Naive thymus-derived CD8-positive, alpha-beta T cell (primary cell): ENCODE results near the gene MEGF11. TPM values are rescaled to one million over a fixed set of nuclear protein-coding genes. Genes with fewer than 3 reads are reported as not detected.

Experiments used
- ATAC-seq, 2 donors: fragments of 150-1000 bp; cut with Tn5 transposase in 1 of 2; sonication (Bioruptor Pico), chemical (Tn5 transposase) in 1 of 2; 1 replicate in 1 of 2; 2 replicates in 1 of 2; pipeline ENCODE4 v1.10.0; 2021; ENCODE audit warnings: mild to moderate bottlenecking in 2 of 2, moderate library complexity in 2 of 2
- POLR2A ChIA-PET: fragments of 350-600 bp; sonication (Branson Sonifier 250); formaldehyde crosslinking; loops from one replicate; lab custom pipeline; 2021; ENCODE audit warnings: antibody characterized with exemption; lab: Charles Lee
- DNase-seq, 10 donors: peaks; one replicate each; pipeline versions ENCODE4 v3.0.0 to v3.0.0-alpha.2; 2020 to 2022
- H3K27ac Mint-ChIP-seq, 10 donors: one replicate each; pipeline ENCODE4 v1.8.0; 2020 to 2022; ENCODE audit warnings: mild to moderate bottlenecking in 10 of 10, mixed read lengths in 10 of 10, moderate library complexity in 4 of 10, inconsistent platforms in 1 of 10
- H3K27me3 Mint-ChIP-seq, 5 donors: one replicate each; pipeline ENCODE4 v1.8.0; 2021 to 2022; ENCODE audit warnings: mixed read lengths in 5 of 5
- H3K36me3 Mint-ChIP-seq, 3 donors: one replicate each; pipeline ENCODE4 v1.8.0; 2020 to 2022; ENCODE audit warnings: mixed read lengths in 3 of 3, mild to moderate bottlenecking in 2 of 3, inconsistent platforms in 1 of 3
- H3K4me1 Mint-ChIP-seq, 4 donors: one replicate each; pipeline ENCODE4 v1.8.0; 2021 to 2022; ENCODE audit warnings: mixed read lengths in 4 of 4
- H3K4me3 Mint-ChIP-seq, 10 donors: one replicate each; pipeline ENCODE4 v1.8.0; 2020 to 2022; ENCODE audit warnings: mild to moderate bottlenecking in 10 of 10, mixed read lengths in 10 of 10, moderate library complexity in 6 of 10, inconsistent platforms in 1 of 10
- H3K9me3 Mint-ChIP-seq, 9 donors: one replicate each; pipeline ENCODE4 v1.8.0; 2020 to 2022; ENCODE audit warnings: mixed read lengths in 9 of 9, mild to moderate bottlenecking in 3 of 9, inconsistent platforms in 1 of 9, moderate library complexity in 1 of 9
- polyA plus RNA-seq, 3 donors: library from polyadenylated mRNA; unstranded; fragments of 300-500 nt; fragmentation: Illumina TruSeq; gene quantifications; one replicate each; pipeline ENCODE4 v1.2.3, GENCODE V29; 2021
- total RNA-seq, 8 experiments: library from RNA in 2 of 8; stranded (reverse) in 2 of 8; gene quantifications; one replicate each; pipeline ENCODE4 v1.2.3 and lab custom pipeline; 2021 to 2026

MEGF11 gene
- total and polyA plus RNA-seq, 5 experiments from 2014 or later = not detected

- no peaks in the 10 kb centered on the region for H3K9me3 Mint-ChIP-seq
- no peak overlapping the region for H3K4me3 Mint-ChIP-seq
Measured at GRCh38 chr15:66107070-66107469, 146.5 kb downstream of the MEGF11 start.

DNA sequence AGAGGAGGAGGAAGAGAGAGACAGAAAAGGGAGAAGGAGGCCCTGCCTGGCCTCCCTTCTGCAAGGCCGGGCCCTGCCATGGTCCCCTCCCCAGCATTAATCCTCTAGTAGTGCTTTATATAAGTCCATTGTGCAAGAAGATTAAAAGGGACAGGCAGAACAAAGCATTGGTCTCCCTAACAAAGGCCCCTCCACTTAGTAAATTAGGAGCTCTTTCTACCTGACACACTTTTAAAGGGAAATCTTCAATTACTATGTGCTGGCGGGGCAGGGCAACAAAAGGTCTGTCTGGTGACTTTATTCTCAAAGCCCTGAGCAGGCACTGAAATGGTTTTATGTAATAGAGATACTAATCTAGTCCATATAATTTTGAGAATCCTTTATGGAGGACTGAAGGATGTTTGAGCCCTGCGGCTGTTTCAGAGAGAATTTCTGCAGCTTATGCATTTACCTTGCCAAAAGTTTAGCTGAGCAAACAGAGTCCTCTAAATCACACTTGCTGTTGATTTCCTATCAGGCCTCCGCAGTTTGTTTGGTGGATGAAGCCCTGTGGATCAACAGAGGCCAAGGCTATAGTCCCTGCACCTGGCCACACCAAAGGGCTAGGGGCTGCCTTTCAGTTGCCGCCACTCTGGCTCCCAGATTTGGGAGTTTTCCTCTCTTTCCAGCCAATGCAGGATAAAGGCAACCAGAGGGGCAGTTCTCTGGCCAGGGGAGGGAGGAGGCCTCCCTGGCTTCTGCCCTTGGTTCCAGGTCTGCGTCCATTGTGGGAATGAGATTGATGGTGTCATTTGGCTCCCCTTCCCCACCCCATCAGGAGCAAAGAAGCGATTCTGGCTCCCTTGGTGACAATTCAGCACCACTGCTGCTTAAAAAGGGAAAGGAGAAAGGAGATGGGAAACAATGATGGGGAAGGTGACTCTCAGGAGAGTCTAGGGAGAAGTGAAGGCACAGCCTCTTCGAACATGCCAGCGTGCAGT, 148.0 kb downstream of the MEGF11 start:
- no peak for DNase-seq
- Mint-ChIP-seq H3K27me3 (peaks cover 11 to 65% (median 17%) of the 10 kb centered on the region in 5 donors), H3K4me1 (no peaks in the 10 kb centered on the region), H3K9me3 (no peaks in the 10 kb centered on the region), H3K36me3 (no peaks in the 10 kb centered on the region), H3K4me3 (no peak overlapping the region), H3K27ac (peak overlapping the region in 1 of 10 donors; percentile 71)
- POLR2A ChIA-PET = no interaction called here
- no peak for ATAC-seq

More at GRCh38 chr15:66107070-66107469, 146.5 kb downstream of the MEGF11 start:
- H3K27ac Mint-ChIP-seq = no peak overlapping the region
- no peaks in the 10 kb centered on the region for H3K36me3 Mint-ChIP-seq
- POLR2A ChIA-PET = no interaction called here
- H3K4me1 Mint-ChIP-seq = no peaks in the 10 kb centered on the region
- ATAC-seq (no peak), DNase-seq (no peak)
- H3K27me3 Mint-ChIP-seq = peaks cover 11 to 53% (median 16%) of the 10 kb centered on the region in 5 donors

DNA sequence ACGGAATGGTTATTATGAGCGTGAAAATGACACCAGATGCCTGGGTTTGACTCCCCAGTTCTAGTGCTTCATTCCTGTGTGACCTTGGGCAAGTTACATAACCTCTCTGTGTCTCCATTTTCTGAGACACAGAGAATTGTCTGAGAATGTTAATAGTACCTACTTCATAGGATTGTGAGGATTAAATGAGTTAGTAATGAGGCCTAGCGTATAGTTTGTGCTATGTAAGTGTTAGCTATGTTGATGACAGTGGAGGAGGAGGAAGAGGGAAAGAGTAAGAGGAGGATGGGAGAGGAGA, 150.3 kb downstream of the MEGF11 start:
- no peak for DNase-seq
- H3K36me3 Mint-ChIP-seq = no peaks in the 10 kb centered on the region
- ATAC-seq = no peak
- no peak overlapping the region for H3K4me3 Mint-ChIP-seq
- POLR2A ChIA-PET = interaction anchor here (0.5 kb wide), 1 partner anchor 312 kb away, joined by 3 read pairs; no protein-coding TSS in a partner anchor
- no peak overlapping the region for H3K27ac Mint-ChIP-seq
- H3K4me1 Mint-ChIP-seq = no peaks in the 10 kb centered on the region
- H3K9me3 Mint-ChIP-seq = no peaks in the 10 kb centered on the region
- peaks cover 5 to 46% (median 16%) of the 10 kb centered on the region in 5 donors for H3K27me3 Mint-ChIP-seq

DNA sequence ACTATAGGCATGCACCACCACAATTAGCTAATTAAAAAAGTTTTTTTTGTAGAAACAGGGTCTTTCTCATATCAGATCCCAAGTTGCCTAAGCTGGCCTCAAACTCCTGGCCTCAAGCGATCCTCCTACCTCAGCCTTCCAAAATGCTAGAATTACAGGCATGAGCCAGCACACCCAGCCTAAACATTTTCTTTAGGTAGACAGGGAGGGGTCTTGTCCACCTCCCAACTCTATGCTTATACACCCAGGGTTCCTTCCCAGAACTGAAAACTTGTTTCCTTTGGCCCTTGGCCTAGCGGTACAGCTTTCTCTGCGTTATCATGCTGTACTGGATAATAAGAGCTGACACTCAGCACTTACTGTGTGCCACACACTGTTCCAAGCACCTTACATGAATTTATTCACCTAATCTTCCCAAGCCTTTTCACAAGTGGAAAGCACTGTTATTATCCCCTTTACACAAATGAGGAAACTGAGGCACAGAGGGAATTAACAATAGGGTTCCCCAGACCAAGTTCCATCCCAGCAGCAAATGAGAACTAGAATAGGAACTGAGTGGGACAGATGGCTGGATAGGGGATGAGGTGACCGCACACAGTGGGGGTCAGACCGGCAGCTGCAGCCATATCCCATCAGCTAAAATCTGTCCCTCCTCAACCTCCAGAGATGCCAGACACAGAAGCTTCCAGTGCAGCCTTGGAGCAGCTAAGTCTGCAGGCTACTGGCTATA, 150.8 kb downstream of the MEGF11 start:
- H3K36me3 Mint-ChIP-seq = no peaks in the 10 kb centered on the region
- no peak overlapping the region for H3K4me3 Mint-ChIP-seq
- ATAC-seq (no peak), DNase-seq (no peak)
- POLR2A ChIA-PET = interaction anchor here (0.5 kb wide), 1 partner anchor 312 kb away, joined by 3 read pairs; no protein-coding TSS in a partner anchor
- H3K27me3 Mint-ChIP-seq = peaks cover under 1 to 41% (median 16%) of the 10 kb centered on the region in 5 donors
- no peaks in the 10 kb centered on the region for H3K9me3 Mint-ChIP-seq
- H3K4me1 Mint-ChIP-seq = no peaks in the 10 kb centered on the region
- H3K27ac Mint-ChIP-seq = no peak overlapping the region

- POLR2A ChIA-PET = no interaction called here
- H3K27ac Mint-ChIP-seq = no peak overlapping the region
- H3K27me3 Mint-ChIP-seq = peaks cover 0 to 35% (median 14%) of the 10 kb centered on the region in 5 donors
- H3K9me3 Mint-ChIP-seq = no peaks in the 10 kb centered on the region
- ATAC-seq (no peak), DNase-seq (no peak)
- H3K36me3 Mint-ChIP-seq = no peaks in the 10 kb centered on the region
- no peaks in the 10 kb centered on the region for H3K4me1 Mint-ChIP-seq
- H3K4me3 Mint-ChIP-seq = no peak overlapping the region
Measured at GRCh38 chr15:66101715-66102395, 151.7 kb downstream of the MEGF11 start.

DNA sequence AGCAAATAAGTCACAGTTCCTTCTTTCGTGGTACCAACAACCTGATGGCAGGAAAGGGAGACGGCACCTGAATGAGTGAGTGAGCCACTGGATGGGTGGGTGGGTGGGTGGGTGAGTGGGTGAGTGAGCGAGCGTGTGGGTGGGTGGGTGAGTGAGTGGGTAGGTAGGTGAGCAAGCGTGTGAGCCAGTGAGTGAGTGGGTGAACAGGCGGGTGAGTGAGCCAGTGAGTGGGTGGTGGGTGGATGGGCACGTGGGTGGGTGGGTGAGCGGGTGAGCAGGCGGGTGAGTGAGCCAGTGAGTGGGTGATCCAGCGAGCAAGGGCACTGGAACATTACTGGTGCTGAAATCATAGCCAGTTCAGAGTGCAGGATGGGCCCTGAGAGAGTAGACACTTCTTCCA, 152.8 kb downstream of the MEGF11 start:
- ATAC-seq = no peak
- no peaks in the 10 kb centered on the region for H3K36me3 Mint-ChIP-seq
- POLR2A ChIA-PET = no interaction called here
- no peak overlapping the region for H3K4me3 Mint-ChIP-seq
- H3K4me1 Mint-ChIP-seq = no peaks in the 10 kb centered on the region
- no peaks in the 10 kb centered on the region for H3K9me3 Mint-ChIP-seq
- no peak overlapping the region for H3K27ac Mint-ChIP-seq
- DNase-seq = no peak
- peaks cover 0 to 24% (median 6%) of the 10 kb centered on the region in 5 donors for H3K27me3 Mint-ChIP-seq

DNA sequence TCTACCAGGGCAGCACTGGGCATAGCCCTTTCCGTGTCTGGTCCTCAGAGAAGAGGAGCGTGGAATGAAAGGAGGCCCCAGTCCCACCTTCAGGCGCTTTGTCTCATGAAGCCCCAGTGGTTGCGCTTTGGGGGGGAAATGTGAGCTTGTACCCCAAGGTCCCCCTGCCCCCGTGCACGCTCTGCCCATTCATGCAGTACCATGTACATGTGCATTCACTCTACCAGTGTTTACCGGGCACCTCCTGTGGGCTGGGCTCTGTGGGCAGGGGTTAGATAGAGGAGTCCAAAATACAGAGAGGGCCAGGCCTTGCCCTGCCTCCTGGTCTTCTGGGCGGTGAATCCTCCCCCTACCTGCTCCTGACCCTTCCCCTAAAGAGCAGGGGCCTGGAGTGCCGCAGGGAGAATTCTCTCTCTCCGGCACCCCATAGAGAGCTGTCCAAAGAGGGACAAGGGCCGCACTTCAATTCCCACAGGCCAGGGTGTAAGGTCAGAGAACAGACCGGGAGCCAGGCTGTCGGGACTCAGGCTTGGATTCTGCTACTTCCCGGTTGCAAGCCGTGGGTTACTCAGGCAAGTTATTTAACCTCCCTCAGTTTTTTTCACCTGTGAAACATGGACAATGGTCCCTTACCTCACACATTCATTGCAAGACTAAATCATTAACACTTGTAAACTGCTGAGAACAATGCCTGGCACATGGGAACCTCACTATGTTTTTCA, 153.4 kb downstream of the MEGF11 start:
- Mint-ChIP-seq H3K4me3 (no peak overlapping the region), H3K27me3 (peaks cover 0 to 22% (median 6%) of the 10 kb centered on the region in 5 donors), H3K9me3 (no peaks in the 10 kb centered on the region), H3K36me3 (no peaks in the 10 kb centered on the region), H3K4me1 (no peaks in the 10 kb centered on the region), H3K27ac (no peak overlapping the region)
- no peak for DNase-seq
- POLR2A ChIA-PET = no interaction called here
- no peak for ATAC-seq

GRCh38 chr15:66098022-66098363, 155.6 kb downstream of the MEGF11 start:
- ATAC-seq = no peak
- Mint-ChIP-seq H3K27ac (no peak overlapping the region), H3K27me3 (peaks cover 3 to 18% (median 8%) of the 10 kb centered on the region in 5 donors), H3K4me1 (no peaks in the 10 kb centered on the region), H3K4me3 (no peak overlapping the region), H3K36me3 (no peaks in the 10 kb centered on the region), H3K9me3 (no peaks in the 10 kb centered on the region)
- DNase-seq = no peak
- POLR2A ChIA-PET = no interaction called here

GRCh38 chr15:66097151-66098021, 156.2 kb downstream of the MEGF11 start:
- Mint-ChIP-seq H3K4me3 (no peak overlapping the region), H3K27me3 (peaks cover 3 to 18% (median 8%) of the 10 kb centered on the region in 5 donors), H3K4me1 (no peaks in the 10 kb centered on the region), H3K9me3 (no peaks in the 10 kb centered on the region), H3K27ac (no peak overlapping the region), H3K36me3 (no peaks in the 10 kb centered on the region)
- DNase-seq = no peak
- POLR2A ChIA-PET = no interaction called here
- ATAC-seq = no peak

DNA sequence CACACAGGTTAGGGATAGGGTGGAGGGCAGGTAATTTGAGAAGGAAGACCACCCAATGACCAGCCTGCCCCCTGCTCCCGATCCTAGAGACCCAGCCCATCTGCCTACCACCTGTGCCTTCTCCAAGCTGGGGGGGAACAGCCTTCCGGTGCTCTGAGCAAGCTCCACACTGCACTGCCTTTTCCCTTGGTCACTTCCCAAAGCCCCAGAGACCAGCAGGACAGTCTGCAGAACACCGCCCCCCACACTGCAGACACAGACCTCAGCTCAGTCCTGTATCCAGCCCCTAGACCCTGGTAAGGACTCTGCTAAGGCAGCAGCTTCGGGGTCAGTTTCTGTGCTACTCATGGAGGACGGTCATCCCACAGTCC, 156.9 kb downstream of the MEGF11 start:
- ATAC-seq (no peak), DNase-seq (no peak)
- Mint-ChIP-seq H3K4me1 (no peaks in the 10 kb centered on the region), H3K4me3 (no peak overlapping the region), H3K36me3 (no peaks in the 10 kb centered on the region), H3K27me3 (peaks cover 3 to 18% (median 8%) of the 10 kb centered on the region in 5 donors), H3K27ac (no peak overlapping the region), H3K9me3 (no peaks in the 10 kb centered on the region)
- POLR2A ChIA-PET = no interaction called here

GRCh38 chr15:66095871-66096687, 157.5 kb downstream of the MEGF11 start:
- ATAC-seq (no peak), DNase-seq (no peak)
- H3K4me1 Mint-ChIP-seq = no peaks in the 10 kb centered on the region
- H3K27me3 Mint-ChIP-seq = peaks cover 0 to 14% (median 3%) of the 10 kb centered on the region in 5 donors
- no peaks in the 10 kb centered on the region for H3K36me3 Mint-ChIP-seq
- H3K9me3 Mint-ChIP-seq = no peaks in the 10 kb centered on the region
- no peak overlapping the region for H3K27ac Mint-ChIP-seq
- POLR2A ChIA-PET = no interaction called here
- no peak overlapping the region for H3K4me3 Mint-ChIP-seq
